ENCODE data around the gene EQTN. TPM values are rescaled to one million over a fixed set of nuclear protein-coding genes. Genes with fewer than 3 reads are reported as not detected.

The EQTN gene
- polyA plus RNA-seq, 1 experiment, result not detected

DNA sequence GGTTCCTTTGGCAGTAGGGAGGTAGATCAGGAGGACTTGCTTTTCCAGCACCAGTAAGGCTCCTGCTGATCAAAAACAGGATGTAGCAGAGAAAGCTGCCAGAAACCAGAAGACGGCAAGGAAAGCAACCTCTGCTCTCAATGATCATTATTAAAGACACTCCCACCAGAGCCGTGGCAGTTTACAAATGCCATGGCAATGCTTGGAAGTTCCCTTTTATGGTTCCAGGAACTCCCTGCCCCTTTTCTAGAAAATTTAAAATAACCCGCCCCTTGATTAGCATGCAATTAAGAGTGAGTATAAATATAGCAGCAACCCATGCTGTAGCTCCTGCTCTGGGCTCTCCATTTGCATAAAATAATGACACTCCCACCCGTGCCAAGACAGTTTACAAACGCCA is 16.1 kb downstream of the EQTN start:
- DNase-seq (ENCODE audit: low read depth), result no peak
- Histone ChIP-seq H3K4me3 (ENCODE audit: low read depth, low read length) (no peak overlapping the region), H3K27me3 (ENCODE audit: control insufficient read depth, insufficient read depth, low read length) (no peaks in the 10 kb centered on the region), H3K36me3 (ENCODE audit: control insufficient read depth, insufficient read depth, low read length) (no peaks in the 10 kb centered on the region)
- POLR2A ChIA-PET, result no interaction called here
- TF ChIP-seq, protein P1, sequence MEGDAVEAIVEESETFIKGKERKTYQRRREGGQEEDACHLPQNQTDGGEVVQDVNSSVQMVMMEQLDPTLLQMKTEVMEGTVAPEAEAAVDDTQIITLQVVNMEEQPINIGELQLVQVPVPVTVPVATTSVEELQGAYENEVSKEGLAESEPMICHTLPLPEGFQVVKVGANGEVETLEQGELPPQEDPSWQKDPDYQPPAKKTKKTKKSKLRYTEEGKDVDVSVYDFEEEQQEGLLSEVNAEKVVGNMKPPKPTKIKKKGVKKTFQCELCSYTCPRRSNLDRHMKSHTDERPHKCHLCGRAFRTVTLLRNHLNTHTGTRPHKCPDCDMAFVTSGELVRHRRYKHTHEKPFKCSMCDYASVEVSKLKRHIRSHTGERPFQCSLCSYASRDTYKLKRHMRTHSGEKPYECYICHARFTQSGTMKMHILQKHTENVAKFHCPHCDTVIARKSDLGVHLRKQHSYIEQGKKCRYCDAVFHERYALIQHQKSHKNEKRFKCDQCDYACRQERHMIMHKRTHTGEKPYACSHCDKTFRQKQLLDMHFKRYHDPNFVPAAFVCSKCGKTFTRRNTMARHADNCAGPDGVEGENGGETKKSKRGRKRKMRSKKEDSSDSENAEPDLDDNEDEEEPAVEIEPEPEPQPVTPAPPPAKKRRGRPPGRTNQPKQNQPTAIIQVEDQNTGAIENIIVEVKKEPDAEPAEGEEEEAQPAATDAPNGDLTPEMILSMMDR (IDR thresholded peaks at IDR 0.05; ENCODE audit: insufficient read depth, low read depth, low read length), result no peak
- CTCF ChIA-PET, result interaction anchor here (0.9 kb wide), 1 partner anchor 193 kb away, joined by 4 read pairs; no protein-coding TSS in a partner anchor

DNA sequence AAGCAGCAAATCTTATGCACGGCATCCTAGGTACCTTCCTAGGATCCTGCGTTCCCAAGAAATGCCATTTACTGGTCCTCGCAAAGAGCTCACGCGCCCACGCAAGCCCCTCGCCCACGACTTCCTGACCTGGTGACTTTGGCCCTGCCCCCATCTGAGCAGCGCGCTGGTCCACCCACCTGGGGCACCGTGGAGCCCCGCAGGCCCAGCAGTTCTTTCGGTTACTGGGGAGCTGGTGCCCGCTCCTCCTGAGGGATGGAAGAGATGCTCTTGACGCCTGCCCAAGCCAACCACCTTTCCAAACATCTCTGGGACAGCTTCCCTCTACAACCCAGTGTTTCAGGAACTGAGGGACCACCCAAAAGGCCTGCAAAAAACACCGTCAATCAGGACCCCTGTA is 16.7 kb downstream of the EQTN start:
- no peaks in the 10 kb centered on the region for H3K27me3 ChIP-seq (ENCODE audit: control insufficient read depth, insufficient read depth, low read length)
- no peak overlapping the region for H3K4me3 ChIP-seq (ENCODE audit: low read depth, low read length)
- ChIA-PET POLR2A (interaction anchor here (0.6 kb wide), 1 partner anchor 185 kb away, joined by 3 read pairs; no protein-coding TSS in a partner anchor), CTCF (interaction anchor here (1.3 to 2.2 kb wide), 2 partner anchors 19 to 249 kb away, joined by 3 to 10 read pairs; no protein-coding TSS in a partner anchor)
- DNase-seq (ENCODE audit: low read depth), result no peak
- no peaks in the 10 kb centered on the region for H3K36me3 ChIP-seq (ENCODE audit: control insufficient read depth, insufficient read depth, low read length)
- TF ChIP-seq, protein P1 (IDR thresholded peaks at IDR 0.05; ENCODE audit: insufficient read depth, low read depth, low read length), result no peak

DNA sequence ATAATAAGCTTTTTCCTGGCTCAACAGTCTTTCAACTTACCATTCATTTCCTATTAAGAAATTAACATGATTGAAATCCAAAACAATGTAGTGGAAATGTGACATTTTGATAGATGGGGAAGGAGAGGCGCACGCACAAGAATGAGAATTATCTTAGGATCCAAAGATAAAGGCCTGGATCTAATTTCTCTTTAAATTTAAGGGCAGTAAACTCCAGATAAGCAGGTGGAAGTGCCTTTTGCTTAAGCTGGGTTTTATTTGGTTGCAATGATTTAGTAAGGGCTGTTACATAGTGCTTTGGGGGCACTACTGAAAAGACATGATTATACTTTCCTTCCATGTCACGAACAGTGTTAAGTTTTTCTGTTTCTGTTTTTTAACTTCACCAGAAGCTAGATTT is 17.3 kb downstream of the EQTN start:
- H3K27me3 ChIP-seq (ENCODE audit: control insufficient read depth, insufficient read depth, low read length), result no peaks in the 10 kb centered on the region
- ChIA-PET POLR2A (interaction anchor here (0.6 kb wide), 1 partner anchor 185 kb away, joined by 3 read pairs; no protein-coding TSS in a partner anchor), CTCF (interaction anchor here (0.6 to 2.2 kb wide), 4 partner anchors 15 to 248 kb away, joined by 3 to 10 read pairs (median 4); no protein-coding TSS in a partner anchor)
- TF ChIP-seq, protein P1 (IDR thresholded peaks at IDR 0.05; ENCODE audit: insufficient read depth, low read depth, low read length), result no peak
- no peak for DNase-seq (ENCODE audit: low read depth)
- no peaks in the 10 kb centered on the region for H3K36me3 ChIP-seq (ENCODE audit: control insufficient read depth, insufficient read depth, low read length)
- H3K4me3 ChIP-seq (ENCODE audit: low read depth, low read length), result no peak overlapping the region

DNA sequence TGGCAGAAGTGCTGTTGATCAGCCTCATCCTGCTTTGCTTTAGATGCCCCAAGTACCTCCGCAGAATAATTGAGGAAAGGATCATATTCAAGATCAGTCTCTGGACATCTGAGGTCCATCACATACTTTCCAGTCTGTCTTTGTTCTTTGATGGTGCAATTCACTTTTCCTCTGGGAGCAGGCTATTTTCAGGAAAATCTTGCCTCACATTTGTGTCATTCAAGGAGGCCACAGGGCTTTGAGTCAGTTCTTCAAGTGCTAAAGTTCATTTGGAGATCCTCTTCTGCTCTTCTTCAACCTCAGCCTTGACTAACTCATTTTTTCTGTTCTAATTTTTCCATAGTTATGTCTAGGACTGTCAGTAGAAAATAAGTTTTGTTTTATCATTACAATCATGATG is 18.6 kb downstream of the EQTN start:
- TF ChIP-seq, protein P1 (IDR thresholded peaks at IDR 0.05; ENCODE audit: insufficient read depth, low read depth, low read length), result no peak
- H3K4me3 ChIP-seq (ENCODE audit: low read depth, low read length), result no peak overlapping the region
- DNase-seq (ENCODE audit: low read depth), result no peak
- H3K27me3 ChIP-seq (ENCODE audit: control insufficient read depth, insufficient read depth, low read length), result no peaks in the 10 kb centered on the region
- POLR2A ChIA-PET, result no interaction called here
- CTCF ChIA-PET, result interaction anchor here (2.2 kb wide), 1 partner anchor 247 kb away, joined by 10 read pairs; no protein-coding TSS in a partner anchor
- no peaks in the 10 kb centered on the region for H3K36me3 ChIP-seq (ENCODE audit: control insufficient read depth, insufficient read depth, low read length)

DNA sequence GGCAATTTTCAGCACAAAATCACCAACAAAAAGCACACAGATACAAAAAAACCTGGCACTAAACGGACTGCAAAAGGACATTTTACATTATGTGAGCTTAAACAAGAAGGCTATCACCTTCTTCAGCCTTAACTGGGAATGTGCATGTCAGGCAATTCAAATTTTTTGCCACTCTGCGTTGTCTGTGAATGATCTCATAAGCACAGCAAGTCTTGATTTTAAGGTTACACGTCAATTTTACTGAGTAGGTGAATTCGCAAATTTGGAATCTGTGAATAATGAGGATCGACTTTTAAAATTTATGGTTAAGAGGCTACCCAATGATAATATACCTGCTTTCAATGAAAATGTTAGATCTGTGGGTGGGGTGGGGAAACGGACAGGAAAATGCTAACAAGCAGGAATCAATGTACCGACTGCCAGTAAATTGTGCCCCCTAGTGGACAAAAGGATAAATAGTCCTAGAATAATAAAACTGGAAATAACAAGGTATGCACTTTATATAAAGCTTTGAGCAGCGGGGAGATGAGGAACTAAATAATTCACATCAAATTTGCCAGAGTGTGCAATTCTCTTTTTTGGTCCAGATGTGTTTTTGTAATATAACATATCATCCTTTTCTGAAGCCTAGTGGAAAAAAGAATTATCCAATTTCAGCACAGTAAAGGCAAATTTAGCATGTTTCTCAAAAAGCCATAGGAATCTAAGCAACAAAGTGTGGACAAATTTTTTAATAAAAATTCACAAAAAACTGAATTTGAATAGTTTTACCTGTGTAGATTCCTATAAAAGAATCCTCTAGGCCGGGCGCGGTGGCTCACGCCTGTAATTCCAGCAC is 20.5 kb downstream of the EQTN start:
- no peak overlapping the region for H3K4me3 ChIP-seq (ENCODE audit: low read depth, low read length)
- ChIA-PET CTCF (interaction anchor here (0.8 to 2.2 kb wide), 15 partner anchors 8 to 258 kb away, joined by 3 to 17 read pairs (median 3); no protein-coding TSS in a partner anchor), POLR2A (no interaction called here)
- DNase-seq (ENCODE audit: low read depth), result no peak
- no peaks in the 10 kb centered on the region for H3K36me3 ChIP-seq (ENCODE audit: control insufficient read depth, insufficient read depth, low read length)
- TF ChIP-seq, protein P1 (IDR thresholded peaks at IDR 0.05; ENCODE audit: insufficient read depth, low read depth, low read length), result peak; percentile 61
- no peaks in the 10 kb centered on the region for H3K27me3 ChIP-seq (ENCODE audit: control insufficient read depth, insufficient read depth, low read length)
